Astrocyte (in vitro differentiated cells and primary cell): ENCODE data around the gene CCL25. TPM values are rescaled to one million over a fixed set of nuclear protein-coding genes. Genes with fewer than 3 reads are reported as not detected.

Experiments
- DNase-seq: peaks from one replicate; pipeline ENCODE4 v3.0.0-alpha.2; 2010; ENCODE audit warnings: low read depth
- FAIRE-seq: peaks from 2 replicates; lab custom pipeline; 2011; peaks lifted over from hg19 to GRCh38; lab: Jason Lieb, UNC
- H2AFZ ChIP-seq: 2 replicates; pipeline ENCODE4 v1.6.0; 2012; ENCODE audit warnings: low read depth, low read length, inconsistent platforms
- H3K27ac ChIP-seq: 2 replicates; pipeline ENCODE4 v1.5.1; 2011; ENCODE audit warnings: low read depth, low read length, inconsistent platforms
- H3K27me3 ChIP-seq: 2 replicates; pipeline ENCODE4 v1.6.0; 2011; ENCODE audit warnings: low read length, inconsistent platforms; ENCODE audit not compliant: insufficient read depth
- H3K36me3 ChIP-seq: 2 replicates; pipeline ENCODE4 v1.5.1; 2011; ENCODE audit warnings: low read length, inconsistent platforms; ENCODE audit not compliant: insufficient read depth
- H3K4me1 ChIP-seq: 2 replicates; pipeline ENCODE4 v1.5.1; 2011; ENCODE audit warnings: low read length, inconsistent platforms; ENCODE audit not compliant: insufficient read depth
- H3K4me2 ChIP-seq: 2 replicates; pipeline ENCODE4 v1.6.0; 2012; ENCODE audit warnings: low read length, inconsistent platforms
- H3K4me3 ChIP-seq: 2 replicates; pipeline ENCODE4 v1.5.1; 2011; ENCODE audit warnings: low read depth, mild to moderate bottlenecking, low read length, inconsistent platforms; ENCODE audit not compliant: insufficient read depth
- H3K79me2 ChIP-seq: 2 replicates; pipeline ENCODE4 v1.6.0; 2012; ENCODE audit warnings: mild to moderate bottlenecking, low read length, inconsistent platforms; ENCODE audit not compliant: insufficient read depth
- H3K9ac ChIP-seq: 2 replicates; pipeline ENCODE4 v1.6.0; 2012; ENCODE audit warnings: mild to moderate bottlenecking, low read length, inconsistent platforms
- H3K9me3 ChIP-seq: 2 replicates; pipeline ENCODE4 v1.5.1; 2012; ENCODE audit warnings: low read depth, mild to moderate bottlenecking, low read length, inconsistent platforms; ENCODE audit not compliant: insufficient read depth
- H4K20me1 ChIP-seq: 2 replicates; pipeline ENCODE4 v1.6.0; 2012; ENCODE audit warnings: low read length, inconsistent platforms; ENCODE audit not compliant: insufficient read depth
- H3K27ac Mint-ChIP-seq: one replicate; pipeline ENCODE4 v1.8.0; 2021; ENCODE audit warnings: mild to moderate bottlenecking, mixed read lengths; ENCODE audit not compliant: unreplicated experiment
- H3K27me3 Mint-ChIP-seq: one replicate; pipeline ENCODE4 v1.8.0; 2021; ENCODE audit warnings: low read depth, mixed read lengths; ENCODE audit not compliant: unreplicated experiment
- H3K36me3 Mint-ChIP-seq: one replicate; pipeline ENCODE4 v1.8.0; 2021; ENCODE audit warnings: low read depth, mixed read lengths; ENCODE audit not compliant: unreplicated experiment
- H3K4me1 Mint-ChIP-seq: one replicate; pipeline ENCODE4 v1.8.0; 2021; ENCODE audit warnings: low read depth, mixed read lengths; ENCODE audit not compliant: unreplicated experiment
- H3K4me3 Mint-ChIP-seq: one replicate; pipeline ENCODE4 v1.8.0; 2021; ENCODE audit warnings: mild to moderate bottlenecking, moderate library complexity, mixed read lengths; ENCODE audit not compliant: unreplicated experiment
- H3K9me3 Mint-ChIP-seq: one replicate; pipeline ENCODE4 v1.8.0; 2021; ENCODE audit warnings: mild to moderate bottlenecking, mixed read lengths; ENCODE audit not compliant: unreplicated experiment
- CTCF ChIP-seq: IDR thresholded peaks from 2 replicates; pipeline ENCODE4 v1.5.1; 2011; ENCODE audit warnings: low read depth, mild to moderate bottlenecking, inconsistent platforms, low read length, moderate library complexity; ENCODE audit not compliant: insufficient read depth
- EZH2 ChIP-seq: IDR thresholded peaks from 2 replicates; pipeline ENCODE4 v1.6.1; 2012; ENCODE audit warnings: mild to moderate bottlenecking, low read length, inconsistent platforms; ENCODE audit not compliant: insufficient read depth
- total RNA-seq: library from RNA; stranded (reverse); gene quantifications from 2 replicates; pipeline ENCODE4 v1.2.1, GENCODE V29; 2021

Gene CCL25
- total RNA-seq, 1 donor from 2014 or later, result not detected

- no peak overlapping the region for H2AFZ ChIP-seq
- no peaks in the 10 kb centered on the region for H3K4me1 Mint-ChIP-seq
- no peak overlapping the region for H3K4me3 Mint-ChIP-seq
- H3K27ac ChIP-seq, result no peak overlapping the region
- no peaks in the 10 kb centered on the region for H3K9me3 Mint-ChIP-seq
- TF ChIP-seq EZH2, result no peak
- TF ChIP-seq CTCF, result no peak
- H3K4me1 ChIP-seq, result no peaks in the 10 kb centered on the region
- peaks cover 7% of the 10 kb centered on the region for H3K27me3 Mint-ChIP-seq
- no peaks in the 10 kb centered on the region for H4K20me1 ChIP-seq
- no peaks in the 10 kb centered on the region for H3K36me3 ChIP-seq
- H3K9me3 ChIP-seq, result no peaks in the 10 kb centered on the region
- DNase-seq (no peak), FAIRE-seq (no peak)
- H3K4me2 ChIP-seq, result no peak overlapping the region
- H3K9ac ChIP-seq, result no peak overlapping the region
- no peaks in the 10 kb centered on the region for H3K36me3 Mint-ChIP-seq
- no peak overlapping the region for H3K4me3 ChIP-seq
- no peaks in the 10 kb centered on the region for H3K79me2 ChIP-seq
- H3K27me3 ChIP-seq, result no peaks in the 10 kb centered on the region
- H3K27ac Mint-ChIP-seq, result no peak overlapping the region
Observed at GRCh38 chr19:8039231-8039630, 13.3 kb upstream of the CCL25 start.

DNA sequence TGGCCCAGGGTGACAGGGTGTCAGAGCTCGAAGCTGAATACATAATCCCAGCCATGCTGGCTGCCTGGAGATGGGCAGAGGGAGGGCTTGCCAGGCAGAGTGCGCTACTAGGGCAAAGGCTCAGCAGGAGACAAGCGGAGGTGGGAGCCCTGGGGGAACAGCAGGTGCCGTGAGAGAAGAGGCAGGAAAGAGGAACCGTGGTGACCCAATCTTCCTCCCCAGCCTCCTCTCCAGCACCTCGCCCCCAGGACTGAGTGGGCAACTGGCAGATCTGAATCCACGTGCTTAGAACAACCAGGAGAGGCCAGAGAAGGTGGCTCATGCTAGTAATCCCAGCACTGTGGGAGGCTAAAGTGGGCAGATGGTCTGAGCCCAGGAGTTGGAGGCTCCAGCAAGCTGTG is 11.0 kb upstream of the CCL25 start:
- no peak overlapping the region for H3K27ac ChIP-seq
- peaks cover 7% of the 10 kb centered on the region for H3K27me3 Mint-ChIP-seq
- H3K4me1 ChIP-seq, result no peaks in the 10 kb centered on the region
- H3K27ac Mint-ChIP-seq, result no peak overlapping the region
- no peaks in the 10 kb centered on the region for H4K20me1 ChIP-seq
- H2AFZ ChIP-seq, result no peak overlapping the region
- no peaks in the 10 kb centered on the region for H3K36me3 ChIP-seq
- H3K9me3 Mint-ChIP-seq, result no peaks in the 10 kb centered on the region
- H3K9ac ChIP-seq, result no peak overlapping the region
- DNase-seq (no peak), FAIRE-seq (no peak)
- TF ChIP-seq EZH2 (no peak), CTCF (no peak)
- no peaks in the 10 kb centered on the region for H3K4me1 Mint-ChIP-seq
- no peak overlapping the region for H3K4me2 ChIP-seq
- H3K4me3 ChIP-seq, result no peak overlapping the region
- no peaks in the 10 kb centered on the region for H3K36me3 Mint-ChIP-seq
- no peak overlapping the region for H3K4me3 Mint-ChIP-seq
- H3K9me3 ChIP-seq, result no peaks in the 10 kb centered on the region
- no peaks in the 10 kb centered on the region for H3K27me3 ChIP-seq
- no peaks in the 10 kb centered on the region for H3K79me2 ChIP-seq

- no peaks in the 10 kb centered on the region for H3K36me3 ChIP-seq
- TF ChIP-seq EZH2 (no peak), CTCF (no peak)
- no peak overlapping the region for H2AFZ ChIP-seq
- H3K4me1 ChIP-seq, result no peaks in the 10 kb centered on the region
- Mint-ChIP-seq H3K4me3 (no peak overlapping the region), H3K4me1 (no peaks in the 10 kb centered on the region), H3K27me3 (peaks cover 9% of the 10 kb centered on the region), H3K9me3 (no peaks in the 10 kb centered on the region), H3K36me3 (no peaks in the 10 kb centered on the region), H3K27ac (no peak overlapping the region)
- no peaks in the 10 kb centered on the region for H3K27me3 ChIP-seq
- no peak overlapping the region for H3K27ac ChIP-seq
- no peaks in the 10 kb centered on the region for H3K79me2 ChIP-seq
- H3K4me2 ChIP-seq, result no peak overlapping the region
- no peaks in the 10 kb centered on the region for H4K20me1 ChIP-seq
- H3K9ac ChIP-seq, result no peak overlapping the region
- no peak for DNase-seq
- no peaks in the 10 kb centered on the region for H3K9me3 ChIP-seq
- H3K4me3 ChIP-seq, result no peak overlapping the region
- FAIRE-seq, result no peak
Observed at GRCh38 chr19:8042900-8043299, 9.7 kb upstream of the CCL25 start.
